ENCODE results near the gene TGM1.
"Not testable (repeated sequence)": the region's sequence is repeated elsewhere in the genome, so short reads cannot be mapped to it uniquely, and the experiment has no call there.

Gene TGM1

GRCh38 chr14:24252289-24253124, 10.5 kb downstream of the TGM1 start:
- DNase-seq = no peak

DNA sequence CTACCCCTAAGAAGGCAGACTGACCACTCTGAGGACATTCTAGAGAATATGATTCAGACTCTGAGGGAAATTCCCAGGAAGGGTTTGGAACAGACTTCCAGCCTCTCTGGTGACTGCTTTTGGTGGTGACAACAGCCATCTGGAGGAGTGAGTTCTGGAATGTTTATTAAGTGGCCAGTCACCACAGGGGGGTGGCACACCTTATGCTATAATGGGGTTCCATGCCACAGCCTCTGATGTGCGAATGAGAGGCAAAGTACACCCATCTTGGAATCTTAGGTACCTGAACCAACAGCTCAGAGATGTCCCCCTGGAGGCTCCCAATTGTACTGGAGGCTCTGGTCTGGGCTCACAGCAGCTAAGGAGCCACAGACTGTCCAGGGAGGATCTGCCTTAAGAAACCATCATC, 11.1 kb downstream of the TGM1 start:
- no peak for DNase-seq

DNA sequence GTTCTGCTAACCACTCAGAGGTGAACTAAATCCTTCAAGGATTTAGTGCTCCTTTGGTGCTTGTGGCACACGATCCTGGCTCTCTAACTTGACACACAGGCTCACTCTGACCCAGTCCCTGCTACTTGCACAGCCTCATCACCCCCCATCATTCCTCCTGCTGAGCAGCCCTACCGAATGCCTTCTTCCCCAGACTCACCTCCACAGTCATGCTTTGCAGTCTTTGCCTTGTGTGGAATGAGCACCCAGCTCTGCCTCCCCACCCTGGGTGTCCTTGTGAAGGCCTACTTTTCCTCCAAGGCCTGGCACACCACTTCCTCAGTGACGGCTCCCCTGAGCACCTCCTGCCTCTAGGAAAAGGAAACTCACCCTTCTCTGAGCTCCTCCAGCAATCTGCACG, 12.6 kb downstream of the TGM1 start:
- DNase-seq = no peak

DNA sequence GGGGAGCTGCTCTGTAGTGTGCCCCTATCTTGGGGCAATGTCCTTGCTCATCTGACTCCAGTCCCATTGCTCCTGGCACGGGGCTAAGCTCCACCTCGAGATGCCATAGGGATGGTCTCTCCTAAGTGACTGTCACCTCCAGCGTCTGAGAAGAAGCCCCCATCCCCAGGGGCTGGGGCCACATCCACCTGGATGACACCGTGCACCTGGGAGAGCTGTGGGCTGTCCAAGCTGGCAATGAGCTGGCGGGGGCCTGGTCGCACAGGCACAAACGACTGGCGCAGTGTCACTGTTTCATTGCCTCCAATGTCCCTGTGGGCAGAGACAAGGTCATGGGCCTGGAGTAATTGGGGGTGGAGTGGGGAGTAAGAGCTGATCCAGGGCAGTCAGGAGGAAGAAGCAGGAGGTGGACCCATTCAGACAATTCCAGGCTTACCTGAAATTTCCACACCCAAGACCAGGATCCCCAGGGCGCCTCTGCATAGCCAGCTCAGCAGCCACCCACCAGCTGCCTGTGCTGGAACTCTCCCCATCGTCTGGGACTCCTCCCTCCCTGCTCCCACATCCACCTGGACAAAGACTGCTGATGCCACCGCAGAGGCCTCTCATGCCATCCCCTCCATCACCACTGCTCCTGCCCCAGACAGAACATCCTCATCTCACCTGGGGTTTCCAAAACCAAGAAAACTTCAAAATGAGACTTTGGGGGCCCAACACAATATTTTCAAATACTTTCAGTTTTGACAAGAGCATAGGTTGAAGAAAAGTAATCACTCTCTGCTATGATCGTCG, 13.6 kb downstream of the TGM1 start:
- DNase-seq = no peak

DNA sequence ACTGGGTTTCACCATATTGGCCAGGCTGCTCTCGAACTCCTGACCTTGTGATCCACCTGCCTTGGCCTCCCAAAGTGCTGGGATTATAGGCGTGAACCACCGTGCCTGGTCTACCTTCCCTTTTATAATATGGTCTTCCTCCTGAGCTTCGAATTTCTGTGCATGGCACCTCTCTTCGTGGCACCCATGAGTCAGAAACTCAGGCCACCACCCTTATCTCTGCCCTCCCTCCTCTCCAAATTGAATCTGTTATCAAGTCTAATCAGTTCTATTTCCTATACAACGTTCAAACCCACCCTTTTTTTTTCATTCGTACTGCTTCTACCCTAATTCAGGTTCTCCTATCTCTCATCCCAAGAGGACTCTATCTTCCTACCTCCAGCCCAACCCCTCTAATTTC, 15.6 kb downstream of the TGM1 start:
- no peak for DNase-seq

DNA sequence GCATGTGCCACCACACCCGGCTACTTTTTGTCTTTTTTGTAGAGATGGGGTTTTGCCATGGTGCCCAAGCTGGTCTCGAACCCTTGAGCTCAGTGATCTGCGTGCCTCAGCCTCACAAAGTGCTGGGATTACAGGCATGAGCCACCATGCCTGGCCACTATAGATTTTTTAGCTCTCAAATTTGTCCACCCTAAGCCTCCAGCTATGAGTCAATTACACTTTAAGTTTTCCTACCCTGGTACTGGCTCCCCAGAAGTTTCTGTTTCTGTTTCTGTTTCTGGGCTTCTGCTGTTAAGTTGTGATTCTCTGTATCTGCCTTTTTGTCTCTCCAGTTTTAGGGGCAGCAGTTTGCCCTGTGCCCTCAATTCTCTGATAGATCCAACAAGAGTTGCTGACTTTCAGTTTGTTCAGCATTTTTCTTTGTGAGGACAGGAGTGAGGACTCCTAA, 16.2 kb downstream of the TGM1 start:
- DNase-seq = peak in 1 of 2 experiments; percentile 12

DNA sequence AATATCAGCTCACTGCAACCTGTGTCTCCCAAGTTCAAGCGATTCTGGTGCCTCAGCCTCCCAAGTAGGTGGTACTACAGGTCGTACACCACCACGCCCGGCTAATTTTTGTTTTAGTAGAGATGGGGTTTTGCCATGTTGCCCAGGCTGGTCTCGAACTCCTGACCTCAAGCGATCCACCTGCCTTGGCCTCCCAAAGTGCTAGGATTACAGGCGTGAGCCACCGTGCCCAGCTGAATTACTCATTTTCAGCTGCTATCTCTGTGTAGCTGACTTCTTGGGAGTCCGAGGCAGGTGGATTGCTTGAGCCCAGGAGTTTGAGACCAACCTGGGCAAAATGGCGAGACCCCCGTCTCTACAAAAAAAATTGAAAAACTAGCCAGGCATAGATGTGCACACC, 17.6 kb downstream of the TGM1 start:
- not testable (repeated sequence) for DNase-seq

DNA sequence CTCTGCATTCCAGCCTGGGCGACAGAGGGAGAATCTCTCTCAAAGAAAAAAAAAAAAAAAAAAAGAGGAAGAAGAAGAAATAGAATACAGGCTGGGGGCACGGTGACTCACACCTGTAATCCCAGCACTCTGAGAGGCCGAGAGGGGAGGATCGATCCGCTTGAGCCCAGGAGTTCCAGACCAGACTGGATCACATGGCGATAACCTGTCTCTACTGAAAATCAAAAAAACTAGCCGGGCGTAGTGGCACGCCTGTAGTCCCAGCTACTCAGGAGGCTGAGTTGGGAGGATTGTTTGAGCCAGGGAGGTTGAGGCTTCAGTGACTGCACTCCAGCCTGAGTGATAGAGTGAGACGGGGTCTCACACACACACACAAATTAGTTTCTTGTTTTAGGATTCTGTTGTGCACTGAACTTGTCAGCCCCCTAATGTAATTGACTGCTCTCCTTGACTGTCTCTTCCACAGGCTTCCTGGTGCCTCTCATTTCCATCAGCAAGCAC, 19.6 kb downstream of the TGM1 start:
- peak in 1 of 2 experiments; percentile 7 for DNase-seq

DNA sequence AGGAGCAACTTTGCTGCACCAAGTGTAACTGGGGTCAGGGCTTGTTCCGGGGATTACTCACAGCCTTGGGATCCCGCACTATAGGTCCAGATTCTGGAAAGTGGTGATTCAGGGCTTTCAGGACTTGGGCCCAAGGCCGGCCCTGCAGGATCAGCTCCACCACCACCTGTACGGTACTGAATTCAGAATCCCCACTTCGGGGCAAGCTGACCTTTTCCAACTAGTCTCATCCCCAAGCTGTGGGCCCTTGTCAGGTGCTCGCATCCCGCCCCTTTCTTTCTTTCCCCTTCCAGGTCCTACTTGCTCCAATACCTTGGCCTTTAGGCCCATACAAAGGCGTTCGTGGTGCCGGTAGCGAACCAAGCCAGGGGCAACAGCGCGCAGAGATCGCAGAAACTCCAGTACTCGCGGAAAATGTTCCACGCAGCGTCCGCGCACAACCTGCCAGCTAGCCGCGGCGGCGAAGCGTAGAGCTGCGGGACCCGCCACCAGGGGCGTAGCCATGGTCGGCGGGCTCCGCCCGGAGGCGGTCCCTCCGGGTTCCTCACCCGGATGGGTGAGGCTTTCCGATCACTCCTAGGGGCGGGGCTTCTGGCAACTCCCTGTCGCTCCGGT, 21.0 kb downstream of the TGM1 start:
- peak; percentile 90 to 93 for DNase-seq

DNA sequence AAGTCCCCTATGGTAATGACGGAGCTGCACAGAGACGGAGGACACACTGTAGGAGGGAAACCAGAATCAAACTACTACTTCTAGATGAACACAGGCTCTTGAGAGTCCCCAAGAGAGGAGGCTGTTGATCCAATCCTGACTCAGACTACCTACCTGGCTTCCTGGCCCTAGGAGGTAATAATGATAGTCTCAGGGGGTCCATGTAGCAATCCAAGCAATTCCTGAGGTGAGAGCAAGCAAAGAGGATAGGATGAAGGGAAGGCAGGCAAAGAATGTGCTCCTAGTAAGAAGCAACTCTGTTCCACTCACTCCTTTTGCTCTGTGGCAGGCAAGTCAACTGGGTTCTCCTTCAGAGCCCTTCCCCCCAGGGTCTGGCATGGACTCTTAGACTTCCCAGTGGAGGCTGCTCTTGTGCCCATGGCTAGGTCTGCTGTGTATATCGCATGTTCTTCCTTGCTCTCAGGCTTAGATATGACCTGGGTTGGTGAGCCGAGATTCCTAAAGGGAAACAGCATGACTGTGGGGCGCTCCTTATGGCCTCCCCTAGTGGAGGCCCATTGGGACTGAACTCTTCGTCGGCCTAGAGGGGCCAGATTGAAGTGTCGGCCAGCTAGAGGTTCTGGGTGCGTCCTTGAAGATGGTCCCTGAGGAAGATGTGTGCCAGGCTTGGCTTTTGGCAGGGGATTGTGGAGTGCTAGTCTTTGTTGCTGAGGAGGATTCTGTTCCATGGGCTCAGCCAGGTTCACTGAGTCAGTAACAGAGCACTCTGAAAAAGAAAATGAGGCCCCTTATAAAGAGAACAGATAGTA, 22.7 kb downstream of the TGM1 start:
- DNase-seq = no peak

- no peak for DNase-seq
These were observed 24.4 kb downstream of the TGM1 start for GRCh38 chr14:24238527-24239037.

GRCh38 chr14:24238123-24238522, 24.9 kb downstream of the TGM1 start:
- peak in 1 of 2 experiments; percentile 62 for DNase-seq

DNA sequence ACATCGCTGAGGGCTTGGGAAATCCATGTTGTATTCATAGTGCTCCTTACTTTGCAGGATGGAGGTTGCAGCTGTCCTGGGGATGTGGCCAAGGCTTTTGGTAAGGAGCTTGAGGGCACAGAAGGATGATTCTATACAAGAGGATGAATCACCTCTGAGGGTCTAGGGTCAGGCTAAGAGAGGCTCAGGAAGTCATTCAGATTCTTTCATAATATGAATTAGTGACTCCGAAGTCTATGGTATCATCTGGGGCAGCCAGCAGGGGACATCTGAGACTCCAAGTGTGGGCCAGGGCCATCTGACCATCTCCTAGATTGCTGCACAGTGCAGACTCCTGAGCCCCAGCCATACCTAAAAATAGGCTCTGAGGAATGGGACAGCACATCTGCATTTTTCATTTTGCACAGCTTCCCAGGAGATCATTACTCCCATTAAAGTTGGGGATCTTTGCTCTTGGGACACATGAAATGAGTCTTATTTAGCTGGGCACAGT, 25.5 kb downstream of the TGM1 start:
- DNase-seq = no peak

- no peak for DNase-seq
These were observed 26.1 kb downstream of the TGM1 start for GRCh38 chr14:24236689-24237462.

- DNase-seq = no peak
These were observed 26.9 kb downstream of the TGM1 start for GRCh38 chr14:24235804-24236688.

DNA sequence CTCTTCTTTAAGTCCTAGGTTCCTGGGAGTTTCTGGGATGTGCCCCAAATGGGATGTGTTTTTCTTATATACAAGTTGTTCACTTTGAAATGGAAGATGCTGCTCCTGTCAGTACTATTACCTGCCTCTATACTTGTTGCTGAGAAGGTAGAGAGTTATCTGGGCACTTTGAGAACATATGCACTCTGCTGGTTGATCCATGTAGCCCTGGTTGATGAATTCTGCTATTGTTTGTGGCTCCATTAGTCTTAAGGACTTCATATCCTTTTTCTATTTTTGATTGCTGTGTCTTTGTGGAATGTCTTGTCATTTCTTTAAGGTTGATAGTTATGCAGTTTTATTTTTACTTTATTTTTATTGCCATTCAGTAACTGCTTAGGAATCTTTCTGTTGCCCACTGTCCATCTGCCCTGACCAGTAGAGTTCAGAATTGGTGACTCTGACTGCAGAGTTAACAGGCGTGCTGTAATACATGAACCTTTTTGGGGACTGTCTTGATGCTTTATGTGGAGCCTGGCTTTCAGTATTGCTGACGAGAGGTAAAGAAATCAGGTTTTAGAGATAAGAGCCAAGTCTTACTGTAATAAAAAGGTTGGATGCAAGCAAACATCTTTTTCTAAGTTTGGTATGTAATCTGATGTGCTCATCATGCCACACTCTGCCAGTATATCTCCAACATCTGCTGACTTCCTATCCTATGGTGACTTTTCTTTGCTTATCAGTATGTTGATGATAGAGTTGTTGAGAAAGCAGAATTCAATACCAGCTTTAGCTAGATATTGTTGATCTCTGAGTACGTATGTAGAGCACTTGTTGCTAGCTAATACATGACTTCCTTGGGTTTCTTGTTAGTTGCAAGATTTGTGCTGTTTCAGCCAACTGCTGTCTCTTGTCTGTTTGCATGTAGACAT, 28.6 kb downstream of the TGM1 start:
- no peak for DNase-seq

DNA sequence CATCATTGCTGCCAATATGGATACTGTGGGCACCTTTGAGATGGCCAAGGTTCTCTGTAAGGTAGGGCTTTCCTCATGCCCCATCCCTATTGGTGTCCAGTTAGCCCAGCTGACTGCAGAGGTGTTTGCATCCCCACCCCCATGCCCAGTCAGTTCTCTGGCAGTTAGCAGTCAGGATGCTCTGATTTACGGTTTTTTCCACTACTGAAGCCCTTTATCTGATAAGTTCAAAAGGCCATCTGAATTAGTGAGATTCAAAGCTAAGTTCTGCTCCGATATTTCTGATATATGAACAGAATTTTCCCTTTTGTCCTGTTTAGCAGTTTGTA, 29.5 kb downstream of the TGM1 start:
- no peak for DNase-seq

- no peak for DNase-seq
These were observed 30.1 kb downstream of the TGM1 start, which contains the start of gene GMPR2 for GRCh38 chr14:24232645-24233537. TSS of gene GMPR2 (plus strand) at chr14:24232929. CDS start at chr14:24233254, 325 bp downstream.

Measured in stimulated activated CD4-positive, alpha-beta T cell treated with anti-CD3 and anti-CD28 coated beads, Interleukin-4, amount 100 ng/mL, for 4 hours (primary cell).